ENCODE data around the gene EOLA2.
"Not testable (repeated sequence)": the region's sequence is repeated elsewhere in the genome, so short reads cannot be mapped to it uniquely, and the experiment has no call there.

EOLA2 gene

GRCh38 chrX:149916745-149917392, 21.4 kb downstream of the EOLA2 start:
- no peak for FAIRE-seq
- DNase-seq (ENCODE audit: insufficient read length) = no peak

GRCh38 chrX:149910178-149910695, 28.1 kb downstream of the EOLA2 start:
- TF ChIP-seq TAF1 (IDR thresholded peaks at IDR 0.05; ENCODE audit: borderline replicate concordance, low read depth, low read length) (no peak), POLR2AphosphoS5 (IDR thresholded peaks at IDR 0.05; ENCODE audit: low read depth, low read length) (no peak), POLR2A (IDR thresholded peaks at IDR 0.05; ENCODE audit: low read depth, low read length) (no peak)
- DNase-seq (ENCODE audit: insufficient read length) (no peak), FAIRE-seq (no peak)

More at GRCh38 chrX:149916745-149917392, 21.4 kb downstream of the EOLA2 start:
- TF ChIP-seq TAF1 (IDR thresholded peaks at IDR 0.05; ENCODE audit: borderline replicate concordance, low read depth, low read length) (no peak), POLR2AphosphoS5 (IDR thresholded peaks at IDR 0.05; ENCODE audit: low read depth, low read length) (no peak), POLR2A (IDR thresholded peaks at IDR 0.05; ENCODE audit: low read depth, low read length) (no peak)

GRCh38 chrX:149909324-149910177, 28.7 kb downstream of the EOLA2 start:
- TF ChIP-seq POLR2AphosphoS5 (IDR thresholded peaks at IDR 0.05; ENCODE audit: low read depth, low read length) (no peak), TAF1 (IDR thresholded peaks at IDR 0.05; ENCODE audit: borderline replicate concordance, low read depth, low read length) (no peak), POLR2A (IDR thresholded peaks at IDR 0.05; ENCODE audit: low read depth, low read length) (no peak)
- DNase-seq (ENCODE audit: insufficient read length) (no peak), FAIRE-seq (no peak)

GRCh38 chrX:149908727-149909126, 29.6 kb downstream of the EOLA2 start:
- TF ChIP-seq TAF1 (IDR thresholded peaks at IDR 0.05; ENCODE audit: borderline replicate concordance, low read depth, low read length) = no peak
- TF ChIP-seq POLR2AphosphoS5 (IDR thresholded peaks at IDR 0.05; ENCODE audit: low read depth, low read length) = no peak
- TF ChIP-seq POLR2A (IDR thresholded peaks at IDR 0.05; ENCODE audit: low read depth, low read length) = no peak
- no peak for DNase-seq (ENCODE audit: insufficient read length)
- FAIRE-seq = no peak

GRCh38 chrX:149908308-149908707, 30.0 kb downstream of the EOLA2 start:
- no peak for TF ChIP-seq POLR2A (IDR thresholded peaks at IDR 0.05; ENCODE audit: low read depth, low read length)
- no peak for TF ChIP-seq TAF1 (IDR thresholded peaks at IDR 0.05; ENCODE audit: borderline replicate concordance, low read depth, low read length)
- no peak for TF ChIP-seq POLR2AphosphoS5 (IDR thresholded peaks at IDR 0.05; ENCODE audit: low read depth, low read length)
- no peak for DNase-seq (ENCODE audit: insufficient read length)
- FAIRE-seq = no peak

- DNase-seq (ENCODE audit: insufficient read length) = no peak
- TF ChIP-seq POLR2AphosphoS5 (IDR thresholded peaks at IDR 0.05; ENCODE audit: low read depth, low read length) (no peak), POLR2A (IDR thresholded peaks at IDR 0.05; ENCODE audit: low read depth, low read length) (no peak), TAF1 (IDR thresholded peaks at IDR 0.05; ENCODE audit: borderline replicate concordance, low read depth, low read length) (no peak)
- no peak for FAIRE-seq
Measured at GRCh38 chrX:149903889-149904748, 34.2 kb downstream of the EOLA2 start.

GRCh38 chrX:149898554-149898953, 39.7 kb downstream of the EOLA2 start:
- FAIRE-seq = peak; percentile 48
- DNase-seq (ENCODE audit: insufficient read length) = no peak
- TF ChIP-seq POLR2AphosphoS5 (IDR thresholded peaks at IDR 0.05; ENCODE audit: low read depth, low read length) = no peak
- TF ChIP-seq TAF1 (IDR thresholded peaks at IDR 0.05; ENCODE audit: borderline replicate concordance, low read depth, low read length) = no peak
- no peak for TF ChIP-seq POLR2A (IDR thresholded peaks at IDR 0.05; ENCODE audit: low read depth, low read length)

GRCh38 chrX:149890828-149891227, 47.5 kb downstream of the EOLA2 start:
- not testable (repeated sequence) for FAIRE-seq; DNase-seq (ENCODE audit: insufficient read length)

All from GM12892 (cell line).